ENCODE results near the gene WWTR1.

The WWTR1 gene

GRCh38 chr3:149640976-149641728, 16.7 kb downstream of the WWTR1 start:
- H3K9me3 Mint-ChIP-seq = no peaks in the 10 kb centered on the region
- no peaks in the 10 kb centered on the region for H3K4me1 Mint-ChIP-seq (ENCODE audit: low read depth)
- no peak overlapping the region for H3K27ac Mint-ChIP-seq
- peaks cover 9% of the 10 kb centered on the region for H3K27me3 Mint-ChIP-seq
- no peak overlapping the region for H3K4me3 Mint-ChIP-seq
- no peaks in the 10 kb centered on the region for H3K36me3 Mint-ChIP-seq (ENCODE audit: low read depth)

GRCh38 chr3:149639093-149639486, 18.7 kb downstream of the WWTR1 start:
- Mint-ChIP-seq H3K36me3 (ENCODE audit: low read depth) (no peaks in the 10 kb centered on the region), H3K4me1 (ENCODE audit: low read depth) (no peaks in the 10 kb centered on the region), H3K27me3 (peaks cover 18% of the 10 kb centered on the region), H3K27ac (no peak overlapping the region), H3K9me3 (no peaks in the 10 kb centered on the region), H3K4me3 (no peak overlapping the region)

GRCh38 chr3:149638228-149639092, 19.4 kb downstream of the WWTR1 start:
- Mint-ChIP-seq H3K27ac (no peak overlapping the region), H3K9me3 (no peaks in the 10 kb centered on the region), H3K27me3 (peaks cover 22% of the 10 kb centered on the region), H3K4me1 (ENCODE audit: low read depth) (no peaks in the 10 kb centered on the region), H3K36me3 (ENCODE audit: low read depth) (no peaks in the 10 kb centered on the region), H3K4me3 (no peak overlapping the region)

- Mint-ChIP-seq H3K4me1 (ENCODE audit: low read depth) (no peaks in the 10 kb centered on the region), H3K4me3 (no peak overlapping the region), H3K9me3 (no peaks in the 10 kb centered on the region), H3K36me3 (ENCODE audit: low read depth) (no peaks in the 10 kb centered on the region), H3K27ac (no peak overlapping the region), H3K27me3 (peaks cover 35% of the 10 kb centered on the region)
Observed at GRCh38 chr3:149635396-149635795, 22.4 kb downstream of the WWTR1 start.

- Mint-ChIP-seq H3K4me1 (ENCODE audit: low read depth) (no peaks in the 10 kb centered on the region), H3K27me3 (peaks cover 35% of the 10 kb centered on the region), H3K4me3 (no peak overlapping the region), H3K27ac (no peak overlapping the region), H3K36me3 (ENCODE audit: low read depth) (no peaks in the 10 kb centered on the region), H3K9me3 (no peaks in the 10 kb centered on the region)
Observed at GRCh38 chr3:149634573-149634972, 23.3 kb downstream of the WWTR1 start.

GRCh38 chr3:149634072-149634471, 23.8 kb downstream of the WWTR1 start:
- no peaks in the 10 kb centered on the region for H3K36me3 Mint-ChIP-seq (ENCODE audit: low read depth)
- no peak overlapping the region for H3K4me3 Mint-ChIP-seq
- H3K4me1 Mint-ChIP-seq (ENCODE audit: low read depth) = no peaks in the 10 kb centered on the region
- H3K27ac Mint-ChIP-seq = no peak overlapping the region
- peaks cover 35% of the 10 kb centered on the region for H3K27me3 Mint-ChIP-seq
- H3K9me3 Mint-ChIP-seq = no peaks in the 10 kb centered on the region

GRCh38 chr3:149632225-149632624, 25.6 kb downstream of the WWTR1 start:
- H3K4me1 Mint-ChIP-seq (ENCODE audit: low read depth) = no peaks in the 10 kb centered on the region
- no peaks in the 10 kb centered on the region for H3K9me3 Mint-ChIP-seq
- no peaks in the 10 kb centered on the region for H3K36me3 Mint-ChIP-seq (ENCODE audit: low read depth)
- peaks cover 33% of the 10 kb centered on the region for H3K27me3 Mint-ChIP-seq
- H3K4me3 Mint-ChIP-seq = no peak overlapping the region
- H3K27ac Mint-ChIP-seq = no peak overlapping the region

GRCh38 chr3:149630806-149631205, 27.0 kb downstream of the WWTR1 start:
- Mint-ChIP-seq H3K9me3 (no peaks in the 10 kb centered on the region), H3K4me1 (ENCODE audit: low read depth) (no peaks in the 10 kb centered on the region), H3K36me3 (ENCODE audit: low read depth) (no peaks in the 10 kb centered on the region), H3K4me3 (no peak overlapping the region), H3K27ac (no peak overlapping the region), H3K27me3 (peaks cover 36% of the 10 kb centered on the region)

GRCh38 chr3:149628957-149629670, 28.7 kb downstream of the WWTR1 start:
- Mint-ChIP-seq H3K36me3 (ENCODE audit: low read depth) (no peaks in the 10 kb centered on the region), H3K27ac (no peak overlapping the region), H3K9me3 (no peaks in the 10 kb centered on the region), H3K4me3 (no peak overlapping the region), H3K27me3 (peaks cover 33% of the 10 kb centered on the region), H3K4me1 (ENCODE audit: low read depth) (no peaks in the 10 kb centered on the region)

- H3K4me1 Mint-ChIP-seq (ENCODE audit: low read depth) = no peaks in the 10 kb centered on the region
- no peaks in the 10 kb centered on the region for H3K36me3 Mint-ChIP-seq (ENCODE audit: low read depth)
- H3K27me3 Mint-ChIP-seq = peaks cover 27% of the 10 kb centered on the region
- no peak overlapping the region for H3K4me3 Mint-ChIP-seq
- no peak overlapping the region for H3K27ac Mint-ChIP-seq
- no peaks in the 10 kb centered on the region for H3K9me3 Mint-ChIP-seq
Observed at GRCh38 chr3:149626671-149627070, 31.2 kb downstream of the WWTR1 start.

- H3K4me1 Mint-ChIP-seq (ENCODE audit: low read depth) = peaks cover 4% of the 10 kb centered on the region
- no peaks in the 10 kb centered on the region for H3K9me3 Mint-ChIP-seq
- no peak overlapping the region for H3K27ac Mint-ChIP-seq
- H3K4me3 Mint-ChIP-seq = no peak overlapping the region
- no peaks in the 10 kb centered on the region for H3K36me3 Mint-ChIP-seq (ENCODE audit: low read depth)
- peaks cover 22% of the 10 kb centered on the region for H3K27me3 Mint-ChIP-seq
Observed at GRCh38 chr3:149625795-149626194, 32.0 kb downstream of the WWTR1 start.

GRCh38 chr3:149623824-149624223, 34.0 kb downstream of the WWTR1 start:
- Mint-ChIP-seq H3K9me3 (no peaks in the 10 kb centered on the region), H3K36me3 (ENCODE audit: low read depth) (no peaks in the 10 kb centered on the region), H3K27me3 (peaks cover 30% of the 10 kb centered on the region), H3K4me1 (ENCODE audit: low read depth) (peaks cover 4% of the 10 kb centered on the region), H3K4me3 (no peak overlapping the region), H3K27ac (no peak overlapping the region)

- peaks cover 4% of the 10 kb centered on the region for H3K4me1 Mint-ChIP-seq (ENCODE audit: low read depth)
- H3K27ac Mint-ChIP-seq = no peak overlapping the region
- no peaks in the 10 kb centered on the region for H3K9me3 Mint-ChIP-seq
- H3K36me3 Mint-ChIP-seq (ENCODE audit: low read depth) = no peaks in the 10 kb centered on the region
- no peak overlapping the region for H3K4me3 Mint-ChIP-seq
- peaks cover 23% of the 10 kb centered on the region for H3K27me3 Mint-ChIP-seq
Observed at GRCh38 chr3:149621218-149622005, 36.4 kb downstream of the WWTR1 start.

GRCh38 chr3:149620291-149621020, 37.4 kb downstream of the WWTR1 start:
- Mint-ChIP-seq H3K27ac (no peak overlapping the region), H3K27me3 (peaks cover 26% of the 10 kb centered on the region)

More at GRCh38 chr3:149620291-149621020, 37.4 kb downstream of the WWTR1 start:
- Mint-ChIP-seq H3K9me3 (no peaks in the 10 kb centered on the region), H3K4me3 (no peak overlapping the region), H3K4me1 (ENCODE audit: low read depth) (peaks cover 4% of the 10 kb centered on the region), H3K36me3 (ENCODE audit: low read depth) (no peaks in the 10 kb centered on the region)

All from stimulated activated naive CD8-positive, alpha-beta T cell treated with anti-CD3 and anti-CD28 coated beads, Interleukin-15, Interleukin-2, amounts not matched to agents 100 ng/mL and 50 ng/mL, for 24 hours (primary cell).